Neural progenitor cell (in vitro differentiated cells): ENCODE measurements around the gene IFRD2. TPM values are rescaled to one million over a fixed set of nuclear protein-coding genes. Genes with fewer than 3 reads are reported as not detected.

Source experiments
- DNase-seq: peaks from one replicate; pipeline ENCODE4 v3.0.0-alpha.2; 2016; ENCODE audit warnings: low spot score
- H2AFZ ChIP-seq: fragments of 200-600 bp; sonication (generic); replicated peaks from 2 replicates; pipeline ENCODE4 v1.6.1; 2016; ENCODE audit warnings: antibody characterized with exemption
- H3F3A ChIP-seq: fragments of 200-600 bp; sonication (generic); 2 replicates; pipeline ENCODE4 v1.6.1; 2016; ENCODE audit warnings: antibody characterized with exemption, low read depth
- H3K27ac ChIP-seq: fragments of 200-600 bp; sonication (generic); 2 replicates; pipeline ENCODE4 v1.5.1; 2016; ENCODE audit warnings: mild to moderate bottlenecking
- H3K27me3 ChIP-seq: fragments of 200-600 bp; sonication (generic); 2 replicates; pipeline ENCODE4 v1.6.1; 2016; ENCODE audit warnings: mild to moderate bottlenecking, moderate library complexity
- H3K36me3 ChIP-seq: fragments of 200-600 bp; sonication (generic); 2 replicates; pipeline ENCODE4 v1.5.1; 2016
- H3K4me1 ChIP-seq: fragments of 200-600 bp; sonication (generic); 2 replicates; pipeline ENCODE4 v1.6.1; 2016; ENCODE audit warnings: mixed run types
- H3K4me2 ChIP-seq: fragments of 200-600 bp; sonication (generic); 2 replicates; pipeline ENCODE4 v1.6.1; 2016
- H3K4me3 ChIP-seq: fragments of 200-600 bp; sonication (generic); 2 replicates; pipeline ENCODE4 v1.5.1; 2016
- H3K79me2 ChIP-seq: fragments of 200-600 bp; sonication (generic); 2 replicates; pipeline ENCODE4 v1.6.1; 2016; ENCODE audit warnings: low read depth
- H3K9ac ChIP-seq: fragments of 200-600 bp; sonication (generic); 2 replicates; pipeline ENCODE4 v1.6.1; 2016
- H3K9me3 ChIP-seq: fragments of 200-600 bp; sonication (generic); 2 replicates; pipeline ENCODE4 v1.5.1; 2016; ENCODE audit warnings: low read depth
- H4K20me1 ChIP-seq: fragments of 200-600 bp; sonication (generic); 2 replicates; pipeline ENCODE4 v1.6.1; 2016; ENCODE audit warnings: low read depth
- H3K27ac Mint-ChIP-seq: 3 replicates; pipeline ENCODE4 v1.8.0; 2021; ENCODE audit warnings: mixed read lengths
- H3K27me3 Mint-ChIP-seq: 2 replicates; pipeline ENCODE4 v1.8.0; 2022; ENCODE audit warnings: low read depth, mild to moderate bottlenecking, inconsistent platforms, moderate library complexity, mixed read lengths; ENCODE audit not compliant: insufficient read depth
- H3K36me3 Mint-ChIP-seq: 3 replicates; pipeline ENCODE4 v1.8.0; 2021; ENCODE audit warnings: mixed read lengths
- H3K4me1 Mint-ChIP-seq: 3 replicates; pipeline ENCODE4 v1.8.0; 2021; ENCODE audit warnings: mixed read lengths
- H3K4me3 Mint-ChIP-seq: 3 replicates; pipeline ENCODE4 v1.8.0; 2021; ENCODE audit warnings: mild to moderate bottlenecking, moderate library complexity, mixed read lengths
- H3K9me3 Mint-ChIP-seq: 3 replicates; pipeline ENCODE4 v1.8.0; 2020; ENCODE audit warnings: mixed read lengths
- CTCF ChIP-seq: fragments of 200-600 bp; sonication (generic); IDR thresholded peaks from 2 replicates; pipeline ENCODE4 v1.5.1; 2017; ENCODE audit warnings: antibody characterized with exemption, mild to moderate bottlenecking
- EZH2 ChIP-seq: fragments of 200-600 bp; sonication (generic); IDR thresholded peaks from 2 replicates; pipeline ENCODE4 v1.6.1; 2017; ENCODE audit warnings: antibody characterized with exemption, mild to moderate bottlenecking, moderate library complexity
- EZH2phosphoT487 ChIP-seq: fragments of 200-600 bp; sonication (generic); IDR thresholded peaks from 2 replicates; pipeline ENCODE4 v1.6.1; 2017; ENCODE audit warnings: antibody characterized with exemption
- total RNA-seq: library from RNA; depleted of rRNA; stranded (reverse); fragments of >200 nt; gene quantifications from 2 replicates; pipeline ENCODE4 v1.2.3, GENCODE V29; 2015; ENCODE audit warnings: low replicate concordance

The IFRD2 gene
- total RNA-seq, 1 donor from 2014 or later, result 26.4 TPM

- Histone ChIP-seq H3K9ac (no peak overlapping the region), H2AFZ (no peak overlapping the region), H3K27ac (no peak overlapping the region), H3K4me3 (no peak overlapping the region), H3K27me3 (peaks cover 37% of the 10 kb centered on the region), H3K36me3 (no peaks in the 10 kb centered on the region), H3K4me2 (no peak overlapping the region), H3K4me1 (peaks cover 38% of the 10 kb centered on the region), H3K9me3 (no peaks in the 10 kb centered on the region), H4K20me1 (no peaks in the 10 kb centered on the region), H3K79me2 (no peaks in the 10 kb centered on the region), H3F3A (peaks cover 14% of the 10 kb centered on the region)
- Mint-ChIP-seq H3K27me3 (peaks cover 21% of the 10 kb centered on the region), H3K9me3 (no peaks in the 10 kb centered on the region), H3K27ac (peak overlapping the region; percentile 9), H3K4me1 (peaks cover 63% of the 10 kb centered on the region), H3K36me3 (no peaks in the 10 kb centered on the region), H3K4me3 (peak overlapping the region; percentile 6)
- TF ChIP-seq EZH2phosphoT487 (no peak), CTCF (no peak), EZH2 (no peak)
- DNase-seq, result no peak
These were observed 20.8 kb downstream of the IFRD2 start for GRCh38 chr3:50271314-50271936.

- H3K36me3 ChIP-seq, result no peaks in the 10 kb centered on the region
- DNase-seq, result no peak
- Mint-ChIP-seq H3K27ac (no peak overlapping the region), H3K27me3 (peaks cover 22% of the 10 kb centered on the region), H3K9me3 (no peaks in the 10 kb centered on the region), H3K36me3 (no peaks in the 10 kb centered on the region), H3K4me3 (no peak overlapping the region), H3K4me1 (peaks cover 65% of the 10 kb centered on the region)
- no peak overlapping the region for H2AFZ ChIP-seq
- no peak for TF ChIP-seq EZH2
- no peak for TF ChIP-seq CTCF
- no peak for TF ChIP-seq EZH2phosphoT487
- H3K4me3 ChIP-seq, result no peak overlapping the region
- no peak overlapping the region for H3K4me2 ChIP-seq
- H3K79me2 ChIP-seq, result no peaks in the 10 kb centered on the region
- H3F3A ChIP-seq, result peaks cover 20% of the 10 kb centered on the region
- no peaks in the 10 kb centered on the region for H3K9me3 ChIP-seq
- no peak overlapping the region for H3K9ac ChIP-seq
- H3K27ac ChIP-seq, result no peak overlapping the region
- H4K20me1 ChIP-seq, result no peaks in the 10 kb centered on the region
- peaks cover 29% of the 10 kb centered on the region for H3K27me3 ChIP-seq
- H3K4me1 ChIP-seq, result peaks cover 39% of the 10 kb centered on the region
These were observed 21.6 kb downstream of the IFRD2 start for GRCh38 chr3:50270422-50271224.

GRCh38 chr3:50269977-50270413, 22.2 kb downstream of the IFRD2 start:
- H3K27me3 Mint-ChIP-seq, result peaks cover 17% of the 10 kb centered on the region
- no peaks in the 10 kb centered on the region for H3K36me3 Mint-ChIP-seq
- H3K4me1 ChIP-seq, result peaks cover 42% of the 10 kb centered on the region
- TF ChIP-seq EZH2phosphoT487 (no peak), EZH2 (no peak), CTCF (no peak)
- H3K9ac ChIP-seq, result no peak overlapping the region
- no peak overlapping the region for H3K27ac Mint-ChIP-seq
- peaks cover 23% of the 10 kb centered on the region for H3K27me3 ChIP-seq
- peaks cover 63% of the 10 kb centered on the region for H3K4me1 Mint-ChIP-seq
- DNase-seq, result no peak
- no peak overlapping the region for H3K4me2 ChIP-seq
- H3K79me2 ChIP-seq, result no peaks in the 10 kb centered on the region
- H3K4me3 ChIP-seq, result no peak overlapping the region
- no peaks in the 10 kb centered on the region for H3K36me3 ChIP-seq
- H3K9me3 Mint-ChIP-seq, result no peaks in the 10 kb centered on the region
- no peak overlapping the region for H3K4me3 Mint-ChIP-seq
- H2AFZ ChIP-seq, result no peak overlapping the region
- H4K20me1 ChIP-seq, result no peaks in the 10 kb centered on the region
- H3F3A ChIP-seq, result peaks cover 26% of the 10 kb centered on the region
- no peaks in the 10 kb centered on the region for H3K9me3 ChIP-seq
- no peak overlapping the region for H3K27ac ChIP-seq
